ENCODE measurements around the gene THSD7A. TPM values are rescaled to one million over a fixed set of nuclear protein-coding genes. Genes with fewer than 3 reads are reported as not detected.
A peak's percentile ranks its signal among the peaks of the same experiment; 100 is the strongest.

THSD7A gene, protein sequence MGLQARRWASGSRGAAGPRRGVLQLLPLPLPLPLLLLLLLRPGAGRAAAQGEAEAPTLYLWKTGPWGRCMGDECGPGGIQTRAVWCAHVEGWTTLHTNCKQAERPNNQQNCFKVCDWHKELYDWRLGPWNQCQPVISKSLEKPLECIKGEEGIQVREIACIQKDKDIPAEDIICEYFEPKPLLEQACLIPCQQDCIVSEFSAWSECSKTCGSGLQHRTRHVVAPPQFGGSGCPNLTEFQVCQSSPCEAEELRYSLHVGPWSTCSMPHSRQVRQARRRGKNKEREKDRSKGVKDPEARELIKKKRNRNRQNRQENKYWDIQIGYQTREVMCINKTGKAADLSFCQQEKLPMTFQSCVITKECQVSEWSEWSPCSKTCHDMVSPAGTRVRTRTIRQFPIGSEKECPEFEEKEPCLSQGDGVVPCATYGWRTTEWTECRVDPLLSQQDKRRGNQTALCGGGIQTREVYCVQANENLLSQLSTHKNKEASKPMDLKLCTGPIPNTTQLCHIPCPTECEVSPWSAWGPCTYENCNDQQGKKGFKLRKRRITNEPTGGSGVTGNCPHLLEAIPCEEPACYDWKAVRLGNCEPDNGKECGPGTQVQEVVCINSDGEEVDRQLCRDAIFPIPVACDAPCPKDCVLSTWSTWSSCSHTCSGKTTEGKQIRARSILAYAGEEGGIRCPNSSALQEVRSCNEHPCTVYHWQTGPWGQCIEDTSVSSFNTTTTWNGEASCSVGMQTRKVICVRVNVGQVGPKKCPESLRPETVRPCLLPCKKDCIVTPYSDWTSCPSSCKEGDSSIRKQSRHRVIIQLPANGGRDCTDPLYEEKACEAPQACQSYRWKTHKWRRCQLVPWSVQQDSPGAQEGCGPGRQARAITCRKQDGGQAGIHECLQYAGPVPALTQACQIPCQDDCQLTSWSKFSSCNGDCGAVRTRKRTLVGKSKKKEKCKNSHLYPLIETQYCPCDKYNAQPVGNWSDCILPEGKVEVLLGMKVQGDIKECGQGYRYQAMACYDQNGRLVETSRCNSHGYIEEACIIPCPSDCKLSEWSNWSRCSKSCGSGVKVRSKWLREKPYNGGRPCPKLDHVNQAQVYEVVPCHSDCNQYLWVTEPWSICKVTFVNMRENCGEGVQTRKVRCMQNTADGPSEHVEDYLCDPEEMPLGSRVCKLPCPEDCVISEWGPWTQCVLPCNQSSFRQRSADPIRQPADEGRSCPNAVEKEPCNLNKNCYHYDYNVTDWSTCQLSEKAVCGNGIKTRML (N-terminal part only)
- not detected for total RNA-seq

- POLR2A ChIA-PET: interaction anchor here (0.6 kb wide), 1 partner anchor 197 kb away, joined by 3 read pairs; no protein-coding TSS in a partner anchor
- Mint-ChIP-seq H3K27ac (no peak within 1 kb of the TSS), H3K9me3 (no peaks in the 10 kb centered on the region), H3K36me3 (ENCODE audit: low read depth) (no peaks in the 10 kb centered on the region), H3K27me3 (peaks cover 34% of the 10 kb centered on the region), H3K4me1 (ENCODE audit: low read depth) (no peaks in the 10 kb centered on the region), H3K4me3 (no peak within 1 kb of the TSS)
- DNase-seq (peak; percentile 1), ATAC-seq (peak; percentile 62)
- CTCF ChIA-PET: no interaction called here
- no peak for TF ChIP-seq CTCF (IDR thresholded peaks at IDR 0.05)
- intact Hi-C loops (cut with micrococcal nuclease): no loop called here
These were observed at the start of gene THSD7A for GRCh38 chr7:11831736-11832495. Gene THSD7A, minus strand, starts transcription at chr7:11832198. Its CDS starts 252 bp downstream, at chr7:11831946.

DNA sequence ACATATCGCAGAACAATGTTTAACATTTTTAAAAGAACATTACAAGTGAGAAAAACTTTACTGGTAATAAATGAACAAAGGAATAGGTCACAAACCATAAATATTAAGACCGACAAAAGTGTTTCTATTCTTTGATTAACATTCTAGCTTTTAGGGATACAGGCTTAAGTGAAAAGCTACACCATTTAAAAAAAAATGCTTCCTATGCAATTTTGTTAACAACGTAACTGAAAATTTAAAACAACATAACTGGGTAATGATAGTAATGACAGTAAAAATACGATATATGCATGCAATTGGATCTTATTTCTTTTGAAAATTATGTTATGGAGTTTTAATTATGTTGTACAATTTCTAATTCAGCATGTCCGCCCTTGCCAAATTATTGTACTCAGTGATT is 49.7 kb upstream of the THSD7A start:
- CTCF ChIA-PET: no interaction called here
- no peak for DNase-seq
- no peaks in the 10 kb centered on the region for H3K27me3 Mint-ChIP-seq
- H3K4me1 Mint-ChIP-seq (ENCODE audit: low read depth): no peaks in the 10 kb centered on the region
- intact Hi-C loops (cut with micrococcal nuclease): no loop called here
- H3K4me3 Mint-ChIP-seq: no peak overlapping the region
- H3K27ac Mint-ChIP-seq: no peak overlapping the region
- no peak for TF ChIP-seq CTCF (IDR thresholded peaks at IDR 0.05)
- no peaks in the 10 kb centered on the region for H3K36me3 Mint-ChIP-seq (ENCODE audit: low read depth)
- no peak for ATAC-seq
- POLR2A ChIA-PET: no interaction called here
- peaks cover 5% of the 10 kb centered on the region for H3K9me3 Mint-ChIP-seq

- ChIA-PET CTCF (no interaction called here), POLR2A (no interaction called here)
- Mint-ChIP-seq H3K36me3 (ENCODE audit: low read depth) (no peaks in the 10 kb centered on the region), H3K27ac (no peak overlapping the region), H3K4me1 (ENCODE audit: low read depth) (no peaks in the 10 kb centered on the region), H3K4me3 (no peak overlapping the region), H3K27me3 (no peaks in the 10 kb centered on the region), H3K9me3 (no peaks in the 10 kb centered on the region)
- TF ChIP-seq CTCF (IDR thresholded peaks at IDR 0.05): no peak
- no peak for ATAC-seq
- intact Hi-C loops (cut with micrococcal nuclease): no loop called here
- no peak for DNase-seq
These were observed 43.6 kb upstream of the THSD7A start for GRCh38 chr7:11875635-11876034.

GRCh38 chr7:11865671-11866070 is 33.7 kb upstream of the THSD7A start:
- DNase-seq (no peak), ATAC-seq (no peak)
- ChIA-PET POLR2A (no interaction called here), CTCF (no interaction called here)
- no peak overlapping the region for H3K27ac Mint-ChIP-seq
- H3K27me3 Mint-ChIP-seq: no peaks in the 10 kb centered on the region
- no peaks in the 10 kb centered on the region for H3K4me1 Mint-ChIP-seq (ENCODE audit: low read depth)
- peaks cover 7% of the 10 kb centered on the region for H3K9me3 Mint-ChIP-seq
- no peaks in the 10 kb centered on the region for H3K36me3 Mint-ChIP-seq (ENCODE audit: low read depth)
- TF ChIP-seq CTCF (IDR thresholded peaks at IDR 0.05): no peak
- H3K4me3 Mint-ChIP-seq: no peak overlapping the region
- intact Hi-C loops (cut with micrococcal nuclease): no loop called here

Measured in activated CD8-positive, alpha-beta T cell treated with anti-CD3 and anti-CD28 coated beads for 36 hours (primary cell).